ENCODE data around the gene MAT2A.
"Not testable (repeated sequence)": the region's sequence is repeated elsewhere in the genome, so short reads cannot be mapped to it uniquely, and the experiment has no call there.

Gene MAT2A

GRCh38 chr2:85544915-85545779, 6.2 kb downstream of the MAT2A start:
- not testable (repeated sequence) for ATAC-seq

- peak; percentile 6; the same call in 1 of the 2 replicates for TF ChIP-seq TOX (CRISPR knock-in tag; IDR thresholded peaks at IDR 0.05; ENCODE audit: borderline replicate concordance)
- TF ChIP-seq ZC3H10 (CRISPR knock-in tag; IDR thresholded peaks at IDR 0.05): no peak
- TF ChIP-seq PATZ1 (CRISPR knock-in tag; IDR thresholded peaks at IDR 0.05; ENCODE audit: borderline replicate concordance): peak; percentile 2; the same call in 1 of the 2 replicates
These were observed 6.8 kb downstream of the MAT2A start for GRCh38 chr2:85545780-85546240.

GRCh38 chr2:85547089-85547858, 8.3 kb downstream of the MAT2A start:
- 0 out of 2 replicates have a peak, but pooled peaks have one; percentile 10 for TF ChIP-seq GLIS3 (CRISPR knock-in tag; IDR thresholded peaks at IDR 0.05)
- TF ChIP-seq POU6F1 (CRISPR knock-in tag; IDR thresholded peaks at IDR 0.05; ENCODE audit: borderline replicate concordance, low read depth): no peak
- ATAC-seq: peak; percentile 12

More at GRCh38 chr2:85545780-85546240, 6.8 kb downstream of the MAT2A start:
- no peak for ATAC-seq

GRCh38 chr2:85547859-85548607, 9.1 kb downstream of the MAT2A start:
- no peak for TF ChIP-seq GLIS3 (CRISPR knock-in tag; IDR thresholded peaks at IDR 0.05)
- no peak for TF ChIP-seq ISL1 (CRISPR knock-in tag; IDR thresholded peaks at IDR 0.05)
- no peak for TF ChIP-seq BACH2 (CRISPR knock-in tag; IDR thresholded peaks at IDR 0.05; ENCODE audit: borderline replicate concordance)
- no peak for TF ChIP-seq SNAI2 (CRISPR knock-in tag; IDR thresholded peaks at IDR 0.05)
- TF ChIP-seq ZC3H10 (CRISPR knock-in tag; IDR thresholded peaks at IDR 0.05): no peak
- TF ChIP-seq ZFP30 (CRISPR knock-in tag; IDR thresholded peaks at IDR 0.05): no peak
- no peak for TF ChIP-seq CREB5 (CRISPR knock-in tag; IDR thresholded peaks at IDR 0.05; ENCODE audit: low read depth)
- TF ChIP-seq ZNF8 (CRISPR knock-in tag; IDR thresholded peaks at IDR 0.05): no peak
- no peak for TF ChIP-seq OSR1 (CRISPR knock-in tag; IDR thresholded peaks at IDR 0.05)
- TF ChIP-seq ZNF565 (CRISPR knock-in tag; conservative IDR thresholded peaks at IDR 0.05; ENCODE audit: low read depth): no peak
- no peak for TF ChIP-seq CSRNP3 (CRISPR knock-in tag; IDR thresholded peaks at IDR 0.05)
- no peak for TF ChIP-seq ZFP3 (CRISPR knock-in tag; IDR thresholded peaks at IDR 0.05)
- TF ChIP-seq POU6F1 (CRISPR knock-in tag; IDR thresholded peaks at IDR 0.05; ENCODE audit: borderline replicate concordance, low read depth): no peak
- no peak for TF ChIP-seq TOX (CRISPR knock-in tag; IDR thresholded peaks at IDR 0.05; ENCODE audit: borderline replicate concordance)
- TF ChIP-seq PPARA (CRISPR knock-in tag; IDR thresholded peaks at IDR 0.05; ENCODE audit: borderline replicate concordance): no peak
- no peak for TF ChIP-seq TCF4 (CRISPR knock-in tag; IDR thresholded peaks at IDR 0.05; ENCODE audit: borderline replicate concordance)
- no peak for TF ChIP-seq CSDC2 (CRISPR knock-in tag; IDR thresholded peaks at IDR 0.05)
- TF ChIP-seq ESRRG (CRISPR knock-in tag; IDR thresholded peaks at IDR 0.05): no peak
- ATAC-seq: peak; percentile 14

Measured in SK-N-SH treated with all-trans-retinoic acid at 6 μM for 48 hours (cell line).